Uterus (tissue), 2 donors: ENCODE measurements around the gene SEL1L3.

Source experiments
- CTCF ChIP-seq, 4 experiments: fragments of 200-600 bp in 2 of 4; fragments of 450-650 bp in 2 of 4; sonication (generic) in 2 of 4; IDR thresholded peaks; one replicate each; pipeline ENCODE4 v1.5.1; 2016 to 2019; ENCODE audit warnings: antibody characterized with exemption in 4 of 4, mild to moderate bottlenecking in 2 of 4, moderate library complexity in 1 of 4
- POLR2A ChIP-seq, 2 donors: fragments of 450-650 bp; IDR thresholded peaks; one replicate each; pipeline ENCODE4 v1.6.1; 2016; ENCODE audit warnings: antibody characterized with exemption in 2 of 2, mild to moderate bottlenecking in 1 of 2, moderate library complexity in 1 of 2

GRCh38 chr4:25750874-25751273 is 111.9 kb downstream of the SEL1L3 start:
- TF ChIP-seq CTCF (IDR thresholded peaks at IDR 0.05) (no peak), POLR2A (IDR thresholded peaks at IDR 0.05) (no peak)
